Measurements from ENCODE around the gene TPCN1.

- TF ChIP-seq CTCF (IDR thresholded peaks at IDR 0.05; ENCODE audit: insufficient read depth, low read depth, low read length): no peak
- no peak for TF ChIP-seq EZH2 (IDR thresholded peaks at IDR 0.05; ENCODE audit: insufficient read depth, low read length)
These were observed 23.7 kb upstream of the TPCN1 start for GRCh38 chr12:113197518-113198077.
